ENCODE results near the gene SLC25A20.
"Not testable (repeated sequence)": the region's sequence is repeated elsewhere in the genome, so short reads cannot be mapped to it uniquely, and the experiment has no call there.

The SLC25A20 gene, protein sequence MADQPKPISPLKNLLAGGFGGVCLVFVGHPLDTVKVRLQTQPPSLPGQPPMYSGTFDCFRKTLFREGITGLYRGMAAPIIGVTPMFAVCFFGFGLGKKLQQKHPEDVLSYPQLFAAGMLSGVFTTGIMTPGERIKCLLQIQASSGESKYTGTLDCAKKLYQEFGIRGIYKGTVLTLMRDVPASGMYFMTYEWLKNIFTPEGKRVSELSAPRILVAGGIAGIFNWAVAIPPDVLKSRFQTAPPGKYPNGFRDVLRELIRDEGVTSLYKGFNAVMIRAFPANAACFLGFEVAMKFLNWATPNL

DNA sequence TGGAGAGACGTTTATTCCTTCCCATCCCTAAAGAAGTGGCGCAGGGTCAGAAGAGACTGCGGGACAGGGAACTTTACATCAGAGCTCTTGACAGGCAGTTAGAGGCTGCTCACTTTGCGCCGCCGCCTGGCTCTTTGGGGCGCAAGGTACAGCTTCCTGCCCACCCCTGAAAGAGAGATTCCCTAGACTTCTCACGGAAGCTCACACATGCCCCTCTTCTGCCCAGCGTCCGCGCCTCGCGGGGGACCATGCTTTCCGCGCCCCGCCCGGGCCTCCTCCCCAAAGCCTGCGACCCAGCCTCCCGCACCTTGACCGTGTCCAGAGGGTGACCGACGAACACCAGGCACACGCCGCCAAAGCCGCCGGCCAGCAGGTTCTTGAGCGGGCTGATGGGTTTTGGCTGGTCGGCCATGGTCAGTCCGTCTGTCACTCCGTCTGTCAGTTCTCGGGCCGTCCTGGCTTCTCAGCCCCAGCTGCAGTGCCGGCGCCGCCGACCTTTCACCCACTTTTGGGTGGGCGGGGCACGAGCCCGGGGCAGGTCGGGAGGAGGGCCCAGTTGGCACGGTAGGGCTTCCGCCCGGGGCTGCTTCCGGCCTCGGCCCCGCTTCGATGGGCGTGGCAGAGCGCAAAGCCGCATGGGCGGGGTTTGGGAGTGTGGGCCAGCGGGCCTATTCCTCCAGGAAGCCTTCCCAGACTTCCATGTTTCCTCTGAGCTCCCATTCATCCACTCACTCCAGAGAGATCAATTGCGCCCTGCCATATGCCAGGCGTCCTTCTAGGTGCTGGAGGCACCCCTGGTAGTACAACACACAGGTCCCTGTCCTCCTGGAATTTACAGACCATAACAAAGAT lies at the start of gene SLC25A20:
SLC25A20 (minus strand) TSS at position 500 of the 852 bp plus-strand sequence; CDS start at position 412, 88 bp downstream.
- DNase-seq, result peak; percentile 86

DNA sequence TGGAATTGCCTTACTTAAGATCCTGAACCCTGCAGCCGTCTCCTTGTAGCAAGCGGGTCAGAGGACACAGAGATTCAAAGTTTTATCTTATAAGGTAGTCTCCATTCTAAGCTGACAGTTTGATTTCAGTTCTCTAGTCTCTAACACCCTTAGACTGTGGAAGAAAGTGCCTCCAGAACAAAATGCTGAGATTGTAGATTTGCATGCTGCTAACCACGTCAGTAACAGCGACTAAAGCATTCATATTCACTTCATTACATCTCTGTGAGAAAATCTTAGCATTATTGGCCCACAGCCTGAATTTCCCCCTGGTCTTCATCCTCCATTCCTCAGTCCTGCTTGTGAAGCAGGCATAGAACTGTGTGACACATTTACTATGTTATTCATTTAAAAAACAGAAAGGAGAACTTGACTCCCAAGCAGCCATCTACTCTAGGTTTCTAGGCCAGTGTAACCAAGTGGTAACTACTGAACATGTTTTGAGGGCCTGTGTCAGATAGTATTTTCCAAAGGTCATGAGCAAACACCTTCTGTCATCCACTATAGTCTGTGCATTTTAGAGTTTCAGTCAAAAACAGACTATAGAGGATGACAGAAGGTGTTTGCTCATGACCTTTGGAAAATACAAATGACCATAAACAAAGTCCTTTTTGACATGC lies 47.3 kb upstream of the SLC25A20 start:
- no peak for DNase-seq

DNA sequence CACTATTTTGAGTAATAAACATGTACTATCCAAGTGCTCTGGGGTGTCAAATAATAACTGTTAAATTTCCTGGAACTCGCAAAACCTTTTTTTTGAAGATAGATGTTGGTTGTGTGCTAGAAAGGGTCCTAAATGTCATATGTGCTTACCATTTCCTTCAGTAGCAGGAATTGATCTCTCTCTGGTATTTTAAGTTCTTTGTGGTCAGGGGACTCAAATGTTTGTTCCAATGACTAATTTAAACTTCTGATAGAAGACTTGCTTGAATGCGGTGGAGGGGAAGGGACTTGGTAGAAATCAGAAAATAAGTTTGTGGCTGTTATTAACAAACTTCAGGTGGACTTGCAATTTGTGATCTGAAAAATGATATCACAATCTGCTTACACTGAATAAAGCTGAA lies 46.8 kb upstream of the SLC25A20 start:
- DNase-seq, result no peak

DNA sequence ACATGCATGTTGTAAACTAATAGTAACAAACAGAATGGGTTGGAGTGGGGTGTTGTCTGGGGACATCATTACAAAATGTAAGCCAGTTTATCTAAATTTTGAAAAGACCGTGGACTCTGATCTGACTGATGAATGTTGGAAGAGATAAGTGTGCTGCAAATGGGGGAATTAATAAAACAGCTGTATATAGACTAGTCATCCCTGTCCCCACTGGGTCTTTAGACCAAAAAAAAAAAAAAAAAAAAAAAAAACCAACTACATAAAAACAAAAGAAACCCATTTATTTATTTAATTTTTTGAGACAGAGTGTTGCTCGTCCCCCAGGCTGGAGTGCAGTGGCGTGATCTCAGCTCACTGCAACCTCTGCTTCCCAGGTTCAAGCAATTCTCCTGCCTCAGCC lies 40.0 kb upstream of the SLC25A20 start:
- no peak for DNase-seq

DNA sequence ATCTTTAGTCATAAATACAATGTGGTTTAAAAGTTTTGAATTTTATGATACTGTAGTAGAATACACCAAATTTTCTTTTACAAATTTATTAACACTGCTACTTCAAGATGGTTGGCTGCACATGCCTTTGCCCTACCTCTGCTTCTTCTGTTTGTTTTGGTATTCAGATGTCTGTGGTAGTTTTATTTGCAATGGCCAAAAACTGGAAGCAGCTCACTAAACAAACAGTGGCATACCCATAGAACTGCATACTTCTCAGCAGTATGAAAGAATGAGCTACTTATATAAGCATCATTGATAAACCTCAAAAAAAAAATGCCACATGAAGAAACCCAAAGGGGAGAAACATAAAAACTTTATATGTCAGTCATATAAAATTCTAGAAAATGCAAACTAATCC lies 39.5 kb upstream of the SLC25A20 start:
- DNase-seq, result no peak

DNA sequence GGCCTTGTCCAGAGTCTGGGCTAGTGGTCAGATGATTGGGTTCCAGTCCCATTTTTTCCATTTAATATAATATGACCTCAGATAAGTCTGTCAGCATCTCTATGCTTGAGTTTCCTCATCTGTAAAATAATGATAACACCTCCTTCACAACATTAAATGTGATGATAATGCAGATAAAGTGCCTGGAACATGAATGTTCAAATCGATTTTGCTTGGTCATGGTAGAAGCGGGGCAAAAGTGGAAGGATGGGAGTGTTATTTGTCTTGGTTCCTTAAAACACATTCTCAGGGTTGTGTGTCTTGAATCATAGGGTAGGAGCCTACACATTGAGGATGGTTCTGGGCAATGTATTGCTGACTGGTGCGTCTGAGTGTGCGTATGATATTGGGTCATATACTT lies 36.8 kb upstream of the SLC25A20 start:
- no peak for DNase-seq

DNA sequence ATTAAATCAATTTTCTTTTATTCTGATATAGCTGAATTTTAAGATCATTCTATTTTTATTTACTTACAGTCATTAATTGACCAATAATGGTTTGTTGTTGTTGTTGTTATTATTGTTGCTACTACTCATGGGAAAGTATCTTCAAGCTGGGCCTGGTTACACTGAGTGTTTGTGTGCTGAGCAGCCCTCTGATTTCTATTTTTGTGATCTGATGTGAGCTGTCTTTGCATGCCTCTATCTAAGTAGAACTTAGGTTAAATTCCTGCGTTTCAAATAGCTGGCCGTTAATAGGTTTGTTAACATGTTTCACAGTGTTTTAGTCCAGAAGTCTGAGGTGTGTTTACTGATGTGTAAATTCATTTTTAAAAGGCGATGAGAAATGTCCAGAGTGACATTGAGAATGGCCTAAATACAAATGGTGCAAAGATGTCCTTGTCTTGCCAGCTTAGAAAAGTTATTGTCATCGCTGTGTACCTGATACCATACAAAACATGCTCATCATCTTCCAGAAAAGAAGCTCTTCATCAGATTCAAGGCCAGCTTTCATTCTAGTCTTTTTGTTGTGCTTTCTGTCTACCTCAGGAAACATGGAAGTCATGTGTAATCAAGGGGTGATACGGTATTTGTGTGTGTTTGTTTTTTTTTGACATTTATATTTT lies 35.8 kb upstream of the SLC25A20 start:
- no peak for DNase-seq

DNA sequence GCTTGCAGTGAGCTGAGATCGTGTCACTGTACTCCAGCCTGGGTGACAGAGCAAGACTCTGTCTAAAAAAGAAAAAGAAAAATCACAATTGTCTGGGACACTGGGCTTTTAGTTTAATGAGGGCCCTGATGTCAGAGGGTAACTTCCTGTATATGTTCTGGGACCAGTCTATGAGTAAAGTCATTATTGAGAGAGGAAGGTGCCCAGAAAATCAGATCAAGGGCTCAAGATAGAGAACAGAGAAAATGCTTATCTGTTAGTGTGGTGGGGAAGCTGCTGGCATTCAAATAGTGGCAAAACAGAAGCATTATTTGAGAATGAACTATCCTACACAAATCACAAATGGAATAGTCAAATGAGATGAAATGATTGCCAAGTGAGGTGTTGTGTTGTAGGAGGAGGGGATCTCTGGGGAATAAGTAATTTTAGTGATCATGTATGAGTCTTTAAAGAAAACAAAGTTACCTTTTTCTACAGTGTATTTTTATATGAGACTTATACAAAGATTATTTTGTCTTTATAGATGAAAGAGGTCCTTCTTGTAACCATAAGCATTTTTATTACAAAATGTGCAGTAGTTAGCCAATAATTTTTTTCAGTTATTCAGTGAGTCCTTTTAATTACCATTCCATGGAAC lies 33.4 kb upstream of the SLC25A20 start:
- DNase-seq, result no peak

DNA sequence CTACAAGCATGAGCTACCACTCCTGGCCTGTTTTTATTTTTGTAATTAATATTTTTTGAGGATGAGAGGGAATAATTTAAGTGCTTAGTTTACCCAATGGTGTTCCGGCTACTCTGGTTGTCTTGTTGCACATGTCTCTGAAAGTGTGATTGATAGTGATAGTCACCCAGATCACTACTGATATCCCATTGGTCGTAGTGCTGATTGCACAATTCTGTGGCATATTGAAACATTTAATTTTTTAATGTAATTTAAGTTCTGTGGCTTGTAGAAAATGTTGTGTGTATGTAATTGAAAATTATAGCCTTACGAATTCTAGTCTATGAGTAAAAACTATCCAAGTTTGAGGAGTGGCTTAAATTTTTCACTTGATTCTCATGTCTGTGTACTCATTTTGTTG lies 31.9 kb upstream of the SLC25A20 start:
- DNase-seq, result no peak

DNA sequence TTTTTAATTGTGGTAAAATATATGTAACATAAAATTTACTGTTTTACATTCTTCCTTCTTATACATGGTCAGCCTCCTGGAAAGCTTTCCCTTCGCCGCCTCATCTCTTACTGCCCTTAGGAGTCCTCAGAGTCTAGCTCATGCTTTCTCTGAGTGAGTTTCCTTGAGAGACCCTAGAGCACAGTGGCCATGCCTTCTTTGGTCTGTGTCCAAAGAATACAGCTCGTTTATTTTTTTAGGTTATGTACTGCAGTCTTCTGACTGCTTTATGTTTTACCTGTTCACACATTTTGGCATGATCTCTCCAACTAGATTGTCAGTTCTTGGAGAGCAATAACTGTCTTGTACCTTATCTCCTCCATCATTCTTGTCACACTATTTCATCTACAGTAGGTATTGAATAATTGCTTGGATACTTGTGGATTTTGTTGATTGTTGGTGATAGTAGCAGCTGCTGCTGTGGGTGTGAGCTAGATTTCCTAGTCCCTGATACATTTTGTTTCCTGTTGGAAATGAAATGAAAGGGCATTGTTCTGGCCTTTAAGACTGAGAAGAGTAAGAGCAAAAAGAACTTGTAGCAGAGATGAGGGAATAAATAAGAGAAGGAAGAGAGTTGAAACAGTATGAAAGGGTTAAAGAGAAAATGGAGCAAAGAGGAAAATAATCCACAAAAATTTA lies 30.8 kb upstream of the SLC25A20 start:
- DNase-seq, result no peak

DNA sequence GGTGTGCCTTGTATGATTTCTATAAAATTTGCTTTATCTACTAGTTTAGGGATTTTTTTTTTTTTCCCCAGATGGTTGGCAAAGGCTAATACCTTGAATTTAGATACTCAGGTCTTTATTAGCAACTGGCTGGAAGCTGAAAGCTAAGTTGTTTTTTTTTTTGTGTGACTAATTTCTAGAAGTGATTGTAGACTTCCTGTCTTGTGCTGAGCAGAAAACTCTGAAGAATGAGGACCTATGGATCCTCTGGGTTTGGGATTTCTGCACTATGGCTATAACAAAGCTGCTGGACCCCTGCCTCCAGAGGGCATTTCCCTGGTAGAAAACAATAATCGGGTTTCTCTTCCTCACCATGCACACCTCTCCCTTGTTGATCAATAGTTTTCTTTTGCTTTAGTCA lies 30.0 kb upstream of the SLC25A20 start:
- no peak for DNase-seq

DNA sequence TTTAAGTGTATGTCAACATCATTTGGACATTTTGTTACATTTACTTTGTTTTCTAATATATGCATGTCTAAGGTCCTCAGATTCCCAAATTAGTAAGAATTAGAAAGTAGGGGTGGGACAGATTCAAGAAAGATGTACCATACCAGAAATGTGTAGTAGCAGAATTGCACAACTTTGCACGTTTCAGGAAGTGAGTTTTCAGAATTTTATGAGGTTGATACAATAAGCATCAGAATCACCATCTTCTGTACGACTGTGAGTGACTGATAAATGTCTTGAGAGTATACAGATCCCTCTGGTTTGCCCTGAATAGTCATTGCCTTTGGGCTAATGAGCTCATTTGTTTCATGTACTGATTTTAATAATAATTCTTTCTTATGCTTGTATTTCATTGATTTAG lies 29.2 kb upstream of the SLC25A20 start:
- DNase-seq, result no peak

DNA sequence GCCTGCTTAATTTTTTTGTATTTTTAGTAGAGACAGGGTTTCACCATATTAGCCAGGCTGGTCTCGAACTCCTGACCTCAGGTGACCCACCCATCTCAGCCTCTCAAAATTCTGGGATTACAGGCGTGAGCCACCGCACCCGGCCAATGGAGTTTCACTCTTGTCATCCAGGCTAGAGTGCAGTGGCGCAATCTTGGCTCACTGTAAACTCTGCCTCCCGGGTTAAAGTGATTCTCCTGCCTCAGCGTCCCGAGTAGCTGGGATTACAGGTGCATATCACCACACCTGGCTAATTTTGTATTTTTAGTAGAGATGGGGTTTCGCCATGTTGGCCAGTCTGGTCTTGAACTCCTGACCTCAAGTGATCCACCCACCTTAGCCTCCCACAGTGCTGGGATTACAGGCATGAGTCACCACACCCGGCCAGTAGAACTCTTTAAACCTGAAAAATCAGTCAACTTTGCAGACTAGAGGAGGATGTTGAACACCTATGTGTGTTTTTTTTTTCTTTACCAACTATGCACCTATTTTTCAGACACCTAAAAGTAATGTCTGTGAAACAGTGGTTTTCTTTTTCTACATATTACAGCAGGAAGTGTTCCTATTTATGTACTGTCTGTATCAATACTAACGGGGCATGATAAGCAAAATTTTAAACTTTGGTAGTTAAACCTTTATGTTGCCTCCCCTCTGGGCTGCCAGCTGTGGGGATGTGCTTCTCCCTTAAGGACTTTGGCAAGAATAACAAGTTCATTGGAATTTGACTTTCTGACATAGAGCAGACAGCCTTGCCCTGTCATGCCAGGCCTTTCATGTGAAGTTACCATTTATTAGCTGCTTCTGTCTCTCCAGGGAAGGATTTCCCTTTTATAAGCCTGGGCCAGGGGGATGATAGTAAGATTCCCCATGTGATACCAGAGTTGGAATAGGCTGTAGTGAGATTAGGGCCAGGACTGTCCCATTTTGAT lies 28.0 kb upstream of the SLC25A20 start:
- DNase-seq, result no peak

DNA sequence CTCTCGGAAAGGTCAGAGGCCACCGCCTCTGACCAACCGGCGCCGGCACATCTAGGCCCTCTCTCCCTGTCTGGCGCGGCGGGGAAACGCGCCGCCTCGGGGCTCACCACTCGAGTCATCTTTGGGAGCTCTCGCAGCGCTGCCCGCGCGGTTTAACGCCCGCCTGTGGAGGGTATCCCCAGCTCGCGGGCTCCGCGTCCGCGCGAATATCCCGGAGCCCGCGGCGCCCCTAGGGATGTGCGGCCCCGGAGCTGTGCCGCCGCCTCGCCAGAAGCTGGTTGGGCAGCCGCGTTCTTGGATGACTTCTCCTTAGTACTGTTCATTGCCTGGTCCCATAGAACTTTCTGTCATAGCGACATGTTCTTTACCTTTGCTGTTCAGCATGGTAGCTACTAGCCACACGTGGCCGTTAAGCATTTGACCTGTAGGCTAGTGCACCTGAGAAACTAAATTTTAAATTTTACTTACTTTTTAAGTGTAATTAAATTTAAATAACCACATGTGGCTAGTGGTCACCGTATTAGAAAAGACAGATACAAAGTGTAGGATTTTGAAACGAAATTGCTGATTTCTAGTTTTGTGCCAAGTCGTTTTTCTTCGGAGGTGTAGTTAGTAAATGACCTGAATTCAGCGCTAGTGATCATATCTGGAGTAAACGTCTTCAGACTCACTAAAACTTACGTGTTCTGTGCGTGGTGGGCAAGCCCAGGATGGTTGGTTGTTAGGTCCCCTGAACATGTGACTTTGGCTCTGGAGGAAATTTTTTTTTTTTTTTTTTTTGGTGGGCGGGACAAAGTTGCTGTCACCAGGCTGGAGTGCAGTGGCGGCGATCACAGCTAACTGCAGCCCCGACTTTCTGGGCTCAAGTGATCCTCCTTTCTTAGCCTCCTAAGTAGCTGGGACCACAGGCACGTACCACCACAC lies 20.8 kb upstream of the SLC25A20 start:
- peak; percentile 57 for DNase-seq

DNA sequence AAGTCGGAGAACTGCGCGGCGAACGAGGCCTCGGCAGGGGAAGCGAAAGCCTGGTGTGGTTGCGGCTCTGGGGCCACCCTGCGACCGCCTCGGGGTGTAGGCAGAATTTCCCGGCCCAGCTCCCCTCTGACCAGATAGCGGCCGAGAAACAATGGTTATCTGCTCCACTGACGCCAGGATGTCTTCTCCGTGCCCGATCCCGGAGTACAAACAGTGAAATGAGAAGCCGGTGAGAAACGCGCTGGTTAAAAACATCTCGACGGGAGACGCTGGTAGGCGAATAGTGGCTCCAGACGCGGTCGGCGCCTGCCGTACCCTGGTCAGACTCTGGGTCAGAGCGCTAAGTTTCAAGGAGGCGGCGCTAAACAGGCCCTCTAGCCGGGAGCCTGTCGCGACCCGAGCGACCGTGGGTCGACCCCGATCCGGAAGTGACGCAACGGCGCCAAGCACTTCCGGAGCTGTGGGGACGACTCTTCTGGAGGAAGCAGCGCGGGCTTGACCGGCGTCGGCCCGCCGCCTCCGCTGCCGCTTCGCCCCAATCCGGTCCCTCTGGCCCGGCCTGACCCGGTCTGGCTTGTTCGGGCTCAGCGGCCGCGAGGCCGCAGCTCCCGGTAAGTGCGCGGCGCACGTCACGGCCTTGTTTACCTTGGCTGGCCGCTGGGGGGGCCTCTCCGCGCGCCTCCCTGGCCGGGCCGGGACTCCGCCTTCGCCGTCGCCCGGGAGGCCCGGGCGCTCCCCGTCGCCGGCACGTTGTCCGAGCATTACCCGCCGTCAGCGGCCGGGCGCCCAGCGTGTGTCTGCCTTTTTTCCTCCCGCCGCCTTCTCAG lies 19.9 kb upstream of the SLC25A20 start, which contains the start of gene ARIH2:
ARIH2 (plus strand) TSS at position 455 of the 827 bp plus-strand sequence. CDS start 8,717 bp downstream, outside the sequence.
- peak; percentile 85 for DNase-seq

DNA sequence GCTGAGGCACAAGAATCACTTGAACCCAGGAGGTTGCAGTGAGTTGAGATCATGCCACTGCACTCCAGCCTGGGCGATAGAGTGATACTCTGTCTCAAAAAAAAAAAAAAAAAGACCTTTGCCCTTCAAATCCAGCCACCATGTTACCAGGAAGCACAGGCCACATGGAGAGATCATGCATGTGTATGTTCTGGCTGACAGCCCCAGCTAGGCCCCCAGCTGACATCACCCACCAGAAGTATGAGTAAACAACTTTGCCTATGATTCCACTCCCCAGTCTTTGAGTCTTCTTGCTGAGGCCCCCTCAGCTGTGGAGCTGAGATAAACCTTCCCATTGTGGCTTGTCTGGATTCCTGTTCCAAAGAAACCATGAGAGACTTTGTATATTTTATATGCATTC lies 16.6 kb upstream of the SLC25A20 start:
- DNase-seq, result peak; percentile 2

DNA sequence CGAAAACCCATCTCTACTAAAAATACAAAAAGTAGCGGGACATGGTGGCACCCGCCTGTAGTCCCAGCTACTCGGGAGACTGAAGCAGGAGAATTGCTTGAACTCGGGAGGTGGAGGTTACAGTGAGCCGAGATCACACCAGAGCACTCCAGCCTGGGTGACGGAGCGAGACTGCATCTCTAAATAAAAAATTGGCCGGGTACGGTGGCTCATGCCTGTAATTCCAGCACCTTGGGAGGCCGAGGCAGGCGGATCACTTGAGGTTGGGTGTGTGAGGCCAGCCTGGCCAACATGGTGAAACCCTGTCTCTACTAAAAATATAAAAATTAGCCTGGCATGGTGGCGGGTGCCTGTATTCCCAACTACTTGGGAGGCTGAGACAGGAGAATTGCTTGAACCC lies 8.3 kb upstream of the SLC25A20 start:
- DNase-seq, result not testable (repeated sequence)

DNA sequence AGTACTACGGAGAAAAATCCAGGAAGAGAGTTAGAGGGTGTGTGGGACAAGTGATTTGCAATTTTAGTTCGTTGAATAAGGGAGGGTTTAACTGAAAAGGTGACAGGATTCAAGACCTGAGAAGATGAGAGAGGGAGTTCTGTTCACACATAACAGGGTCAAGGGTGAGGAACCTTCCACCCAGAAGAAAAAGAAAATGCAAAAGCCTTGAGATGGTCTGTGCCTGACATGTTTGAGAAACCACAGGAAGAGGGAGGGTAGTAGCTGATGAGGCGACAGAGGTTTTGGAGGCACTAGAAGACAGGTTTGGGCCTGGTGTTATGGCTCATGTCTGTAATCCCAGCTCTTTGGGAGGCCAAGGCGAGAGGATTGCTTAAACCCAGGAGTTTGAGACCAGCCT lies 591 bp upstream of the SLC25A20 start:
- DNase-seq, result no peak
